Lower leg skin (tissue), 4 donors: ENCODE measurements around the gene HIRA. TPM values are rescaled to one million over a fixed set of nuclear protein-coding genes. Genes with fewer than 3 reads are reported as not detected.
A peak's percentile ranks its signal among the peaks of the same experiment; 100 is the strongest.

ENCODE experiments used
- DNase-seq, 2 donors: peaks; one replicate each; pipeline ENCODE4 v3.0.0-alpha.2; 2019; ENCODE audit warnings: low spot score in 2 of 2
- H3K4me3 ChIP-seq: fragments of 200-600 bp; sonication (generic); 2 replicates; pipeline ENCODE4 v1.5.1; 2017; ENCODE audit warnings: mild to moderate bottlenecking, low read depth; ENCODE audit not compliant: poor library complexity, severe bottlenecking
- CTCF ChIP-seq, 3 donors: fragments of 450-650 bp; IDR thresholded peaks; one replicate each; pipeline ENCODE4 v1.5.1; 2016; ENCODE audit warnings: antibody characterized with exemption in 3 of 3, mild to moderate bottlenecking in 3 of 3, moderate library complexity in 2 of 3
- POLR2A ChIP-seq, 2 donors: fragments of 450-650 bp; IDR thresholded peaks; one replicate each; pipeline ENCODE4 v1.6.1; 2016 to 2017; ENCODE audit warnings: antibody characterized with exemption in 2 of 2, mild to moderate bottlenecking in 1 of 2, moderate library complexity in 1 of 2
- WGBS, 2 donors: methylation state at CpG; one replicate each; pipeline ENCODE4 v1.1.5; 2018; 5-methylcytosine and 5-hydroxymethylcytosine counted together
- intact Hi-C: fragments of 100-400 bp; cut with DNase I; formaldehyde crosslinking; loops from one replicate; pipeline ENCODE4 v1.15.0; 2023; ENCODE audit warnings: low total_unique reads
- total RNA-seq, 4 donors: library from RNA; depleted of rRNA; stranded (reverse); fragments of >200 nt; gene quantifications; one replicate each; pipeline ENCODE4 v1.1.0, GENCODE V29; 2016

HIRA gene
- total RNA-seq, 4 donors from 2014 or later, result 11.5 to 21.1 (median 18.2) TPM

DNA sequence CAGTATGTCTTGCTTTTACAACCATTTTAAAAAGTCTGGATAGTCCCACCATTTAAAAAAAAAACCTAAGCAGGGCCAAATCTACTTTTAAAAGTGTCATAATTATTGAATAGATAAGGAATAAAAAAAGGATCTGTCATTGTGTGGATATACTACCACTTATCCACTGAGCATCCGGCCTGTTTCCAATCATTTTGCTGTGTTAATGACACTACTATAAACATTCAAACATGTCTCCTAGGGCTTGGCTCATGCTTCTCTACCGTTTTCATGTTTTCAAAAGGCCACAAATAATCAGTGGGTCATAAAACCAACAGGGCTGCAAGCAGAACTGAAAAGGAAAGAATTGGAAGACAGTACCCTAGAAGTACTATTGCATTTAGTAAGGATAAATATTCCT, 28.5 kb upstream of the HIRA start:
- intact Hi-C loops, result no loop called here
- DNase-seq, result peak in 1 of 2 donors; percentile 3
- WGBS, 2 donors, result 76 to 78% methylated on average over 2 of the region's 2 CpGs
- no peak overlapping the region for H3K4me3 ChIP-seq
- TF ChIP-seq CTCF (IDR thresholded peaks at IDR 0.05) (no peak), POLR2A (IDR thresholded peaks at IDR 0.05) (no peak)

DNA sequence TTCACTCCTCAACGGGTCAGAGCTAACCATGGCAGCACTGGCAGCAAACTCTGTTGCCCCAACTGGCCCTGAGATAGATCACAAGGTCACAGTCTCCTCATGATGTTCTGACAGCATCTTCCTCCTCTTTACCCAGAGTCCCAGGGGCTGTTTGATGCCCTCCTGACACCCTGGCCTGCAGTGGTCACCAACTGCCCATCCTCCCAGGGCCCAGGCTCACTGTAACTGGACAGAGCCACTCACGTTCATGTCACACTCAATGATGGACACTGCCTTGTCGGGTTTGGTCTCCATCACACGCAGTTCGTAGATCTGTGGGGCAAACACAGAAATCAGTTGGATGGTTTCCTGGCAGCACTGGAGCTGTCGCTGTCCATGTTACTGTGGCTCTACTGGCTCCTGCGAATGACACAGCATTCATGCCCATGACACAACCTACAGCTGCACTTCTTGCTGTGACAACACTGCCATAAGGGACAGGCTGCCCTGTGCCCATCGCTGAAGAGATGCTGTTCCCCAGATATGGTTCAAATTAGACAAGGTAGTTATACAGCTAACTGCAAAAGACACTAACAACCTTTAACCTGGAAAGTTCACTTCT, 26.4 kb upstream of the HIRA start:
- peak in 1 of 2 donors; percentile 69 for DNase-seq
- intact Hi-C loops, result no loop called here
- no peak for TF ChIP-seq CTCF (IDR thresholded peaks at IDR 0.05)
- TF ChIP-seq POLR2A (IDR thresholded peaks at IDR 0.05), result no peak
- no peak overlapping the region for H3K4me3 ChIP-seq
- WGBS, 2 donors, result 90 to 93% methylated on average over 8 of the region's 8 CpGs

DNA sequence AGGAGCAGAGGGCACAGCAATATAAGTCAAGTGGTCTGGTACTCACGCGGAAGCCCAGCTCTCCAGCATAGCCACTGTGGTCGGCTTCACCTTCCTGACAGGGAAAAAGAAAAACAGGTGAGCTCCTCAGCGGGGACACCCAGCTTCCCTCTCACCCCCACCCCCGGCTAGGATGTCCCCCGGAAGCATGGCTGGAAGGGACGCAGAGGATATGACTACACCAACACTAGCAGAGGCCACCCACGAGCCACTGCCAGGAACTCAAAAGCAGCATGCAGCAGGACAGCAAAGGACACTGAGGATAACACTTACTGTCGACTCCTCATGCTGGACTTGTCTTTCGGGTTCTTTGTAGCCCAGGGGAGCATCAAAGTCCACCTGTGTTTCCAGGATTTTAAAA, 25.0 kb upstream of the HIRA start:
- intact Hi-C loops, result no loop called here
- H3K4me3 ChIP-seq, result no peak overlapping the region
- TF ChIP-seq CTCF (IDR thresholded peaks at IDR 0.05) (no peak), POLR2A (IDR thresholded peaks at IDR 0.05) (no peak)
- peak in 1 of 2 donors; percentile 61 for DNase-seq
- 91% methylated on average over 10 of the region's 10 CpGs for WGBS, 2 donors

GRCh38 chr22:19455585-19456370, 24.2 kb upstream of the HIRA start:
- WGBS, 2 donors, result 61 to 82% methylated on average over 4 of the region's 4 CpGs
- intact Hi-C loops, result no loop called here
- TF ChIP-seq POLR2A (IDR thresholded peaks at IDR 0.05) (no peak), CTCF (IDR thresholded peaks at IDR 0.05) (no peak)
- peak in 1 of 2 donors; percentile 34 for DNase-seq
- H3K4me3 ChIP-seq, result no peak overlapping the region

GRCh38 chr22:19455033-19455432, 23.5 kb upstream of the HIRA start:
- TF ChIP-seq POLR2A (IDR thresholded peaks at IDR 0.05) (no peak), CTCF (IDR thresholded peaks at IDR 0.05) (no peak)
- H3K4me3 ChIP-seq, result no peak overlapping the region
- DNase-seq, result peak in 1 of 2 donors; percentile 59
- intact Hi-C loops, result no loop called here
- 95% methylated on average over 2 of the region's 2 CpGs for WGBS, 2 donors
